MCF 10A (cell line): Measurements from ENCODE around the gene KRT27. TPM values are rescaled to one million over a fixed set of nuclear protein-coding genes. Genes with fewer than 3 reads are reported as not detected.

Experiments used
- BruUV-seq: library from RNA; stranded (reverse); fragments of 400-500 nt; replicated peaks from 2 replicates; lab custom pipeline; 2021; lab: Mats Ljungman, UMichigan
- CTCF ChIA-PET: fragments of 300-600 bp; sonication (Branson Sonifier 250); formaldehyde crosslinking; extraction: SDS; loops from one replicate; lab custom pipeline; 2021; ENCODE audit warnings: antibody characterized with exemption, inconsistent platforms; lab: Yijun Ruan, JAX
- POLR2A ChIA-PET: fragments of 300-600, 350-650 bp; sonication (Branson Sonifier 250); formaldehyde crosslinking; extraction: SDS; loops from one replicate; lab custom pipeline; 2020; ENCODE audit warnings: antibody characterized with exemption, inconsistent platforms; lab: Yijun Ruan, JAX
- DNase-seq: peaks from one replicate; pipeline ENCODE4 v3.0.0-alpha.2; 2018; ENCODE audit not compliant: unreplicated experiment
- H3K27ac Mint-ChIP-seq: one replicate; pipeline ENCODE4 v1.8.0; 2022; ENCODE audit warnings: mild to moderate bottlenecking, low read depth, mixed read lengths; ENCODE audit not compliant: unreplicated experiment
- H3K27me3 Mint-ChIP-seq: one replicate; pipeline ENCODE4 v1.8.0; 2022; ENCODE audit warnings: mixed read lengths; ENCODE audit not compliant: insufficient read depth, unreplicated experiment
- H3K36me3 Mint-ChIP-seq: one replicate; pipeline ENCODE4 v1.8.0; 2022; ENCODE audit warnings: mild to moderate bottlenecking, moderate library complexity, mixed read lengths; ENCODE audit not compliant: insufficient read depth, unreplicated experiment
- H3K4me1 Mint-ChIP-seq: one replicate; pipeline ENCODE4 v1.8.0; 2022; ENCODE audit warnings: mixed read lengths; ENCODE audit not compliant: insufficient read depth, unreplicated experiment
- H3K4me3 Mint-ChIP-seq: one replicate; pipeline ENCODE4 v1.8.0; 2022; ENCODE audit warnings: mild to moderate bottlenecking, moderate library complexity, mixed read lengths; ENCODE audit not compliant: unreplicated experiment
- H3K9me3 Mint-ChIP-seq: one replicate; pipeline ENCODE4 v1.8.0; 2022; ENCODE audit warnings: mixed read lengths; ENCODE audit not compliant: unreplicated experiment
- CTCF ChIP-seq: fragments of 200-600 bp; IDR thresholded peaks from one replicate; pipeline ENCODE4 v1.8.0; 2022; ENCODE audit warnings: antibody characterized with exemption, mild to moderate bottlenecking; ENCODE audit not compliant: unreplicated experiment
- intact Hi-C: fragments of 100-400 bp; cut with micrococcal nuclease; formaldehyde crosslinking; loops from 2 replicates; pipeline ENCODE4 v1.14.1; 2022
- total RNA-seq: library from RNA; stranded (reverse); gene quantifications from 2 replicates; pipeline ENCODE4 v1.2.3, GENCODE V29; 2022

KRT27 gene
- total RNA-seq, 1 experiment from 2014 or later: not detected

GRCh38 chr17:40778461-40778860 is 3.9 kb downstream of the KRT27 start:
- Mint-ChIP-seq H3K27ac (no peak overlapping the region), H3K4me1 (no peaks in the 10 kb centered on the region), H3K9me3 (no peaks in the 10 kb centered on the region), H3K36me3 (no peaks in the 10 kb centered on the region), H3K27me3 (peaks cover 51% of the 10 kb centered on the region), H3K4me3 (no peak overlapping the region)
- CTCF ChIA-PET: no interaction called here
- intact Hi-C loops: no loop called here
- TF ChIP-seq CTCF: no peak
- POLR2A ChIA-PET: no interaction called here
- DNase-seq: peak; percentile 8
- no TSS peak for BruUV-seq

- H3K27me3 Mint-ChIP-seq: peaks cover 48% of the 10 kb centered on the region
- ChIA-PET POLR2A (interaction anchor here (0.6 to 1.1 kb wide), 2 partner anchors 130 to 147 kb away, joined by 3 to 6 read pairs; partner anchors contain the start of gene SMARCE1), CTCF (interaction anchor here (0.6 kb wide), 2 partner anchors 13 to 334 kb away, joined by 3 to 4 read pairs; no protein-coding TSS in a partner anchor)
Measured at GRCh38 chr17:40777971-40778370, 4.4 kb downstream of the KRT27 start.

GRCh38 chr17:40777459-40777858 is 4.9 kb downstream of the KRT27 start:
- BruUV-seq: no TSS peak
- Mint-ChIP-seq H3K27me3 (peaks cover 50% of the 10 kb centered on the region), H3K9me3 (no peaks in the 10 kb centered on the region), H3K4me1 (no peaks in the 10 kb centered on the region), H3K27ac (no peak overlapping the region), H3K36me3 (no peaks in the 10 kb centered on the region), H3K4me3 (no peak overlapping the region)
- intact Hi-C loops: no loop called here
- ChIA-PET POLR2A (interaction anchor here (0.6 to 1.1 kb wide), 2 partner anchors 129 to 146 kb away, joined by 3 to 6 read pairs; partner anchors contain the start of gene SMARCE1), CTCF (interaction anchor here (0.6 kb wide), 3 partner anchors 14 to 334 kb away, joined by 3 to 4 read pairs (median 3); no protein-coding TSS in a partner anchor)
- no peak for DNase-seq
- TF ChIP-seq CTCF: no peak

More at GRCh38 chr17:40777971-40778370, 4.4 kb downstream of the KRT27 start:
- no TSS peak for BruUV-seq
- Mint-ChIP-seq H3K4me1 (no peaks in the 10 kb centered on the region), H3K4me3 (no peak overlapping the region), H3K36me3 (no peaks in the 10 kb centered on the region), H3K9me3 (no peaks in the 10 kb centered on the region), H3K27ac (no peak overlapping the region)
- DNase-seq: no peak
- no peak for TF ChIP-seq CTCF
- intact Hi-C loops: no loop called here

GRCh38 chr17:40775945-40776344 is 6.4 kb downstream of the KRT27 start:
- no peak for TF ChIP-seq CTCF

More at GRCh38 chr17:40775945-40776344, 6.4 kb downstream of the KRT27 start:
- no TSS peak for BruUV-seq
- DNase-seq: no peak
- Mint-ChIP-seq H3K27me3 (peaks cover 64% of the 10 kb centered on the region), H3K36me3 (no peaks in the 10 kb centered on the region), H3K9me3 (no peaks in the 10 kb centered on the region), H3K27ac (no peak overlapping the region), H3K4me3 (no peak overlapping the region), H3K4me1 (no peaks in the 10 kb centered on the region)
- intact Hi-C loops: no loop called here
- CTCF ChIA-PET: interaction anchor here (0.7 to 1.5 kb wide), 2 partner anchors 16 to 222 kb away, joined by 3 to 6 read pairs; no protein-coding TSS in a partner anchor
- POLR2A ChIA-PET: interaction anchor here (0.6 kb wide), 1 partner anchor 10 kb away, joined by 3 read pairs; no protein-coding TSS in a partner anchor
